HG03469 (cell line): ENCODE data around the gene CALCOCO2.
"Not testable (repeated sequence)": the region's sequence is repeated elsewhere in the genome, so short reads cannot be mapped to it uniquely, and the experiment has no call there.

Experiments used
- ATAC-seq: cut with Tn5 transposase; IDR thresholded peaks from one replicate; pipeline ENCODE4 v1.9.1; 2021; ENCODE audit warnings: mild to moderate bottlenecking, moderate library complexity, moderate number of reproducible peaks; ENCODE audit not compliant: unreplicated experiment

CALCOCO2 gene

GRCh38 chr17:48819466-48819865, 11.4 kb upstream of the CALCOCO2 start:
- no peak for ATAC-seq

- ATAC-seq, result not testable (repeated sequence)
Observed at GRCh38 chr17:48820936-48821335, 9.9 kb upstream of the CALCOCO2 start.

GRCh38 chr17:48825446-48826381, 5.1 kb upstream of the CALCOCO2 start:
- ATAC-seq, result no peak

- ATAC-seq, result no peak
Observed at GRCh38 chr17:48831549-48831883, 681 bp downstream of the CALCOCO2 start.

- ATAC-seq, result no peak
Observed at GRCh38 chr17:48834973-48835372, 4.1 kb downstream of the CALCOCO2 start.

GRCh38 chr17:48835971-48836370, 5.1 kb downstream of the CALCOCO2 start:
- ATAC-seq, result no peak

GRCh38 chr17:48837458-48837857, 6.6 kb downstream of the CALCOCO2 start:
- not testable (repeated sequence) for ATAC-seq

- no peak for ATAC-seq
Observed at GRCh38 chr17:48840441-48840840, 9.6 kb downstream of the CALCOCO2 start.

- peak; percentile 64 for ATAC-seq
Observed at GRCh38 chr17:48841395-48841831, 10.6 kb downstream of the CALCOCO2 start.

- ATAC-seq, result no peak
Observed at GRCh38 chr17:48842746-48843145, 11.9 kb downstream of the CALCOCO2 start.

- ATAC-seq, result no peak
Observed at GRCh38 chr17:48843187-48843900, 12.5 kb downstream of the CALCOCO2 start.

GRCh38 chr17:48850792-48851323, 20.0 kb downstream of the CALCOCO2 start:
- ATAC-seq, result no peak

GRCh38 chr17:48854774-48855476, 24.1 kb downstream of the CALCOCO2 start:
- ATAC-seq, result no peak

GRCh38 chr17:48856122-48856821, 25.4 kb downstream of the CALCOCO2 start:
- ATAC-seq, result no peak

- ATAC-seq, result no peak
Observed at GRCh38 chr17:48860034-48860433, 29.2 kb downstream of the CALCOCO2 start.

GRCh38 chr17:48860456-48860855, 29.6 kb downstream of the CALCOCO2 start:
- ATAC-seq, result no peak

- ATAC-seq, result no peak
Observed at GRCh38 chr17:48868916-48869500, 38.2 kb downstream of the CALCOCO2 start.

GRCh38 chr17:48869821-48870318, 39.0 kb downstream of the CALCOCO2 start:
- ATAC-seq, result no peak

- ATAC-seq, result no peak
Observed at GRCh38 chr17:48871035-48871550, 40.3 kb downstream of the CALCOCO2 start.
